ENCODE data around the gene RRAS.

The RRAS gene

DNA sequence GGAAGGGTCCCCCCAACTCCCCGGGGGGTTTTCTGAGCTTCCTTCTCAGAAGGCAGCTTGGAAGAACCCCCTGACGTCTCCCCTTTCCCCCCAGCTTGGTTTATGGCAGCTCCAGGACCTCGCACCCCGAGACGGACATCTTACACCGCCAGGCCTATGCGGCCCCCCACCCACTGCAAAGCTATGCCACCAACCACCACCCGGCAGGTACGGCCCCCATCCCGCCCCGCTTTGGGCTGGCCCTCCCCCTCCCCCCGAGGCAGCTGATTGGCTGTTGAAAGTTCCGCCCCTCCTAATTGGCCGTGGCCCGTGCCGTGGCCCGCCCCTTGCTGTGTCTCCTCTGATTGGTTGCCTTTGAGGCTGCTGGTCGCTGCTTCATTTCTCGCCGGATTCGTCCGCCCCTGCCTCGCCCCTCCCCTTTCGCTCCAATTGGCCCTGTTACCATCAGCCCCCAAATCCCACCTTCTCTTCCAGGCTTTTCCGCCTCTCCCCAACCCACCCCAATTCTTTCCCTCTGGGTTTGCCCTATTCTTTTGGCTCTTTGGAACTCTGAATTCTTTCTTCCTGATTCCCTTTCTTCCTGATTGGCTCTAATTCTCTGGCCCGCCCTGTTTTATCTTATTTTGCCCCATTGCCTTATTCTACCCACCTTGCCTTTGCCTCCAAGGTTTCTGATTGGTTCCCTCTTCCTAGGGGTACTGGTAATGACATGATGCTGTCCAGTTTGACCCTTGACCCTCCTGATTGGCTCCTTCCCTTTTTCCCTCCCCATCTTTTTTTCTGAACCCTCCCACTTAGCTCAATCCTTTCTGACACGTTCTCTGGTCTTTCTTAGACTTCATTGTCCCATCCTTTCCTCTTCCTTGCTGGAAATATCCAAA lies 46.5 kb downstream of the RRAS start:
- DNase-seq: peak; percentile 86

DNA sequence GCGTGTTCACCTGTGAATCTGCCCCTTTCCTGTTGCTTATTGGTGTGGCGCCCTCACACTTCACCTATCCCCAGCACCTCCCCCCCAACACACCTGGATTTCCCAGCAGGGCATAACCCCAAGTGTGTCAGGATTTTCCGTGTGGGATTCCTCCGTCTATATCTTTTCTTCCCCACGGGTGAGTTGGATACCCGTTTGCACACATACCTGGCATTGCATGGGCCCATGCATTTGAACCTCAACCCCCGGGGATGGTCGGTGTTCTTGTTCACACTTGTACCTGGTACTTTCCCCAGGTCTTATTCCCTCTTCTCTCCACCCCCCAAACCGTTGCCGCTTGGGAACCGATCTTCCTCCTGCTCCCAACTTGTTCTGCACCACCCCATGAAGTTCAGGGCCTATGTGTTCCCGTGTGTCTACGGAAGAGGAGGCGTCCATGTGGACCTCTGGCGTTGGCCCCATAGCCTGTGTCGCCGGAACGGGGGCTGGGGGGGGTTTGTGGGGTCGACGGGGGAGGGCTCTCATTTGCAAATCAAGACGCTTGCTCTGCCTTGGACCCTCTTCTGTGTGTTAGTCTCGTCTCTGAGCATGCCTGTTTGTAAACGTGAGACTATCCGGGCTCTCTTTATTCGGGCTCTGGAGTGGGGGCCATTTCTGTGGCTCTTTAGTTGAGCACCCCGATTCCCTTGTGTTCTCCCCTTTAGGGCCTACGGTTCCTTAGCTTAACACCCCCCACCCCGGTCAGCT lies 47.3 kb downstream of the RRAS start:
- no peak for DNase-seq

DNA sequence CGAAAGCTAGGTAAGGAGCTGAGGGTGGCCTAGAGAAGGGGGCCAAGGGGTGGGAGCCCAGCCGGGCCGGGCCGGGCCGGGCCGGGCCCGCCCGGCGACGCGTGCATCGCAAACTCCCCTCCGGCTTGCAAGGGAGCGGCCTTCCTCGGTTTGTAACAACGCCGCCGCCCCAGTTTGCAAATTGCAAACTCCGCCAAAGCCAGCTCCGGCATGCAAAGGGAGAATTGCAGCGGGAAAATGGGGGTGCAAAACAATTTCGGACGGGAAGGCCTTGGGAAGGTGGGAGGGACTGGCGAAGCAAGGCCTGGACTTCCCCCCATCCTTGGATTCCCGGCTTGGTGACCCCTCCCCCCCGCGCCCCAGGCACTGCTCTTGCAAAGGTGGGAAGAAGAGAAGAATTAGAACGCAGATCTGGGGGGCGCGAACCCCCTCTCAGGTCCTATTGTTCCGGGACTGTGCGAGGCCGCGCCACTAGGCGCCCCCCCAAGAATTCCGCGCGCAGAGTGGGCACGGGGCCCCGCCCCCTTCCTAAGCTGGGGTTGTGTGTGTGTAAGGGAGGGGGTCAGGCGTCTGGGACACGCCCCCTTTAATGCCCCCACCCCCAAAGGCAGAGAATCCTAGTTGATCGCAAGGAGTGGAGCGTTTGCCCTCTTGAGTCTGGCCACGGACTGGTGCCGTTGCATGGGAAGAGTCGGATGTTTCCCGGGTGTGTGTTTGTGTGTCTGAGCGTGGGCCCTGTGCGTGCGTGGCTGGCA lies 48.0 kb downstream of the RRAS start:
- no peak for DNase-seq

DNA sequence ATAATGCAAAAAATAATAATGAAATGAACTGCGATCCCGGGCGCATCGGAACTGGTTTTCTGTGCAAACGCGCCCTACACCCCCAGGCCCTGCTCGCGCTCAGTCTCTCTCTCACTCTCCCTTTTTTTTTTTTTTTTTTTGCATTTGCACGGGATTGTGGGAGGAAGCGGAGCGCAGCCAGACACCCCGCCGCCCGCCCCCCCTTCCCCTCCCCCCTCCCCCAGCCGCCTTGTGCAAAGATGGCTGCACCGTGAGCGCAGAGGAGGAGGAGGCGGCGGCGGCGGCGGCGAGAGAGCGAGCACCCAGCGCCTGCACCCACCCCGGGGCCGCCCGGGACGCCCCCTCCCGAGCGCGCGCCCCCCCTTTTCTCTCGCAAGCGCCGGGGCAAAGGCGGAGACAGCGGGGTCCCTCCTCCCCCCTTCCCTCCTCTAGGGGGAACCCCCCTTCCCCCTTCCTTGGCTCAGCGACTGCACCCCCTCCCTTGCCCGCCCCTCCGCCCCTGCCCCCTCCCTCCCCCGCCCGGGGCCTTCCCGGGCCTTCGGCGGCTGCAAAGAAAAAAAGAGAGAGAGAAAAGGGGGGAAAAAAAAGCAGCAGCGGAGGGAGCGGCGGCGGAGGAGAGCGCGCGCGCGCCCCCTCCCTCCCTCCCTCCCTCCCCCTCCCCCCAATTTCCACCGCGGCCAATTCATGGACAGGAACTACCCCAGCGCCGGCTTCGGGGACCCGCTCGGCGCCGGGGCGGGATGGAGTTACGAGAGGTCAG lies 48.8 kb downstream of the RRAS start, which contains the start of gene PRR12:
TSS of gene PRR12 (plus strand) at position 212 of the 760 bp plus-strand sequence. CDS start at position 685, 473 bp downstream.
- peak; percentile 61 for DNase-seq

DNA sequence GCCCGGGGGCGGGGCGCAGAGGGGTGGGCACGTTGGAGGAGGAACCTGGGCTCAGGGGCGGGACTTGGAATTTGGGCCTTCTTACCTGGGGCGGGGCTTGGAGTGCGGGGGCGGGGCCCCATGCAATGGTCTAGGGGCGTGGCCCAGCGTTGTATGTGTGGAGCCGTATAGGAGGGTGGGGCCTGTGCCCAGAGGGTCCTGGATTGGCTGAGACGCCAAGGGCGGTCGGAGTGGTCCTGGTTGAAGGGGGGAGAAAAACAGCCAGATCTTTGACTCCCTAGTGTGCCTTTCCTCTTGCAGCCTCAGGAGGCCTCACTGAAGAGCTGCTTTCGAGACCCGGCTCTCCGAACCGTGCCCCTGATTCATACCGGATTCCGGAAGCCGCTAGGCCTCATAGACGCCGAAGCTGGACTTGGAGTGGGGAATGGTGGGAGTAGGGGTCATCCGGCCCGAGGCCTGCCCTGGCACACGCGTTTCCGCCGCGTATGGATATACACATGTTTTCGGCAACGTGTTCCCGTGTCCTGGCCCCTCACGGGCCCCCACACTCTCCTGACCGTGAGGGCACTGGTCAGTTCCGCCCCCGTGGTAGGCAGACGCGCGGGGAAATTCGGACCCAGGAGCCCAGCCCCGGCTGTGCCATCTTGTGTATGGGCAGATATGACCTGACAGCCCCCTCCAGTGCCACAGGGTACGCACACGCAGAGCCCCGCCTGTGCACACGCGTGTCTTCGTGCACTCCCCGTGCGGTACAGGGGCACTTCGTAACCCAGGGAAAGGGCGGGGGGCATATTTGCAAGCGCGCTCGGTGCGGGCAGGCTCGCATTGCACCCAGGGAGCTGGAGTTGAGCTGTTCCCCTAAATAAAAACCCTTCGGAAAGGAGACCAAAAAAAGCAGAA lies 49.6 kb downstream of the RRAS start:
- DNase-seq: peak; percentile 89

DNA sequence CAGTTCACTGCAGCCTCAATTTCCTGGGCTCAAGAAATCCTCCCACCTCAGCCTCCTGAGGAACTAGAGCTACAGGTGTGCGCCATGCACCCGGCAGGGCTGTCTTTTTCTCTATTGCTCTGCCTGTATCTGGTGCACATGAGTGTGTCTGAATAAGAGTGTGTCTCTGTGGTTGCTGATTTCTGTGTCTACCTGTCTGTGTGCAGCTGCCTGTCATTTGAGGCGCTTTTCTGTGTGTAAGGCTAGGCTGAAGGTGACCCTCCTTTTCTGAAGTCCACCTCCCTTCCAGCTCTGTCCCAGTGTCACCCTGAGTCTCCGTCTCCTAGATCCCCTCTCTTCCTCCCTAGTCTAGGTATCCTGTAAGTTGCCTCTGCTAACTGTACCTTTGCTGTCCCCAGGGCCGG lies 50.4 kb downstream of the RRAS start:
- DNase-seq: no peak

DNA sequence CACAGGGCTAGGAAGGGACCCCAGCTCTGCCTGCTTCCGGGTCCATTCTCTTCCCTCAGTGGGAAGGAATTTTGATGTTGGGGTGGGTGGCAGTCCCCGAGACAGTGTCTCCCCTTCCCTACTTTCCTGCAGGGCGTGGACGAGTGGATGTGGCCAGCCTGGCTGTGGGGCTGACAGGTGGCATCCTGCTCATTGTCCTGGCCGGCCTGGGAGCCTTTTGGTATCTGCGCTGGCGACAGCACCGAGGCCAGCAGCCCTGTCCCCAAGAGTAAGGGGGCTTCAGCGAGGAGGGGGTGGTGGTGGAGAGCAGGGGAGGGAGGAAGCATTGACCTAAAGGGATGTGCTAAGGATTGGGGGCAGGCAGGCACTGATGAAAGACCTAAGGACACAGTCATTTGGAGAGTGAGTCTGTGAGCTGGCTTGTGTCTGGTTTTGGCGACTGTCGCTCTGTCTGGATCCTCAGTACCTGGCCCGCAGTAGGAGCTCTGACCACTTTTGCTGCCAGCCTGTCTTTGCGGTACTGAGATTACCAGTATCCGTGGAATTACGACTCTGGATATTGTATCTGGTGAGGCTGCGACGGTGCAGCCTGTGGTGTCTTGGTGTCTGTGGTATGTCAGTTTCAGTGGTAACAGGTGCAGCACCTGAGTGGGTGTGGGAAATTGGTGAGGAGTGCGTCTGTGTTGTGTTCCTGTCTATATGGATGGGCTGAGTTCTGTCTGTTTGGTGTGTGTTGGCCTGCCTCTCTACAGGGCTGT lies 51.4 kb downstream of the RRAS start:
- no peak for DNase-seq

DNA sequence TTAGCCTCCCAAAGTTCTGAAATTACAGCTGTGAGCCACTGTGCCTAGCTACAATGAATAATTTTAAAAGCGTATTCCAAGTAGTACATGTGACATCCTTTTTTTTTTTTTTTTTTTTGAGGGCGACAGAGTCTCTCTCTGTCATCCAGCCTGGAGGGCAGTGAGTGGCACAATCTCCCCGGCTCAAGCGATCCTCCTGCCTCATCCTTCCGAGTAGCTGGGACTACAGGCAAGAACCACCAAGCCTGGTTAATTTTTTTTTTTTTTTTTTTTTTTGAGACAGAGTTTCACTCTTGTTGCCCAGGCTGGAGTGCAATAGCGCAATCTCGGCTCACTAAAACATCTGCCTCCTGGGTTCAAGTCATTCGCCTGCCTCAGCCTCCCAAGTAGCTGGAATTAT lies 52.7 kb downstream of the RRAS start:
- DNase-seq: no peak
